ENCODE results near the gene PPP6R1.

DNA sequence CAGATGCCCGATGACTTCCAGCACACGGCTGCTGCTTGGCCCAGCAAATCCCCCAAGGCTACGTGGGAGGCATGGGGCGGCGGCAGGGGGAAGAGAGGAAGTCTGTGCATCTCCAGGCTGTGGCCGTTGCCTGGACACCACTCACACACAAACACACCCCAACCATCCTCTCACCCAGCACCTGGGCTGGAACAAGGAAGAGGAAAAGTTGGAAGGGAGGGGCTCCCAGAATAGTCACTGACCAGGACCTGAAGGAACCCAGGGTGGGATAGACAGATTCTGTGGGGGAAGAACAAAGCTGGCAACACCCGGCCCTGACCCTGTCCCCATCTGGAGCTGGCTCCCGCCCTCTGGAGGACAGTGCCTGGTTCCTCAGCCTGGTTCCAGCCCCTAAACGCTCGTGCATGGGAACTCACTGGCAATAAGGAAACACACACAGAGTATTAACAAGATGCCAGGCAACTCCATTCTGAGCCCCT is 11.2 kb downstream of the PPP6R1 start:
- TF ChIP-seq, protein P1, sequence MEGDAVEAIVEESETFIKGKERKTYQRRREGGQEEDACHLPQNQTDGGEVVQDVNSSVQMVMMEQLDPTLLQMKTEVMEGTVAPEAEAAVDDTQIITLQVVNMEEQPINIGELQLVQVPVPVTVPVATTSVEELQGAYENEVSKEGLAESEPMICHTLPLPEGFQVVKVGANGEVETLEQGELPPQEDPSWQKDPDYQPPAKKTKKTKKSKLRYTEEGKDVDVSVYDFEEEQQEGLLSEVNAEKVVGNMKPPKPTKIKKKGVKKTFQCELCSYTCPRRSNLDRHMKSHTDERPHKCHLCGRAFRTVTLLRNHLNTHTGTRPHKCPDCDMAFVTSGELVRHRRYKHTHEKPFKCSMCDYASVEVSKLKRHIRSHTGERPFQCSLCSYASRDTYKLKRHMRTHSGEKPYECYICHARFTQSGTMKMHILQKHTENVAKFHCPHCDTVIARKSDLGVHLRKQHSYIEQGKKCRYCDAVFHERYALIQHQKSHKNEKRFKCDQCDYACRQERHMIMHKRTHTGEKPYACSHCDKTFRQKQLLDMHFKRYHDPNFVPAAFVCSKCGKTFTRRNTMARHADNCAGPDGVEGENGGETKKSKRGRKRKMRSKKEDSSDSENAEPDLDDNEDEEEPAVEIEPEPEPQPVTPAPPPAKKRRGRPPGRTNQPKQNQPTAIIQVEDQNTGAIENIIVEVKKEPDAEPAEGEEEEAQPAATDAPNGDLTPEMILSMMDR (IDR thresholded peaks at IDR 0.05), result no peak
- TF ChIP-seq TCF7L2 (IDR thresholded peaks at IDR 0.05; ENCODE audit: low read depth, low read length), result no peak
- TF ChIP-seq, protein P2, sequence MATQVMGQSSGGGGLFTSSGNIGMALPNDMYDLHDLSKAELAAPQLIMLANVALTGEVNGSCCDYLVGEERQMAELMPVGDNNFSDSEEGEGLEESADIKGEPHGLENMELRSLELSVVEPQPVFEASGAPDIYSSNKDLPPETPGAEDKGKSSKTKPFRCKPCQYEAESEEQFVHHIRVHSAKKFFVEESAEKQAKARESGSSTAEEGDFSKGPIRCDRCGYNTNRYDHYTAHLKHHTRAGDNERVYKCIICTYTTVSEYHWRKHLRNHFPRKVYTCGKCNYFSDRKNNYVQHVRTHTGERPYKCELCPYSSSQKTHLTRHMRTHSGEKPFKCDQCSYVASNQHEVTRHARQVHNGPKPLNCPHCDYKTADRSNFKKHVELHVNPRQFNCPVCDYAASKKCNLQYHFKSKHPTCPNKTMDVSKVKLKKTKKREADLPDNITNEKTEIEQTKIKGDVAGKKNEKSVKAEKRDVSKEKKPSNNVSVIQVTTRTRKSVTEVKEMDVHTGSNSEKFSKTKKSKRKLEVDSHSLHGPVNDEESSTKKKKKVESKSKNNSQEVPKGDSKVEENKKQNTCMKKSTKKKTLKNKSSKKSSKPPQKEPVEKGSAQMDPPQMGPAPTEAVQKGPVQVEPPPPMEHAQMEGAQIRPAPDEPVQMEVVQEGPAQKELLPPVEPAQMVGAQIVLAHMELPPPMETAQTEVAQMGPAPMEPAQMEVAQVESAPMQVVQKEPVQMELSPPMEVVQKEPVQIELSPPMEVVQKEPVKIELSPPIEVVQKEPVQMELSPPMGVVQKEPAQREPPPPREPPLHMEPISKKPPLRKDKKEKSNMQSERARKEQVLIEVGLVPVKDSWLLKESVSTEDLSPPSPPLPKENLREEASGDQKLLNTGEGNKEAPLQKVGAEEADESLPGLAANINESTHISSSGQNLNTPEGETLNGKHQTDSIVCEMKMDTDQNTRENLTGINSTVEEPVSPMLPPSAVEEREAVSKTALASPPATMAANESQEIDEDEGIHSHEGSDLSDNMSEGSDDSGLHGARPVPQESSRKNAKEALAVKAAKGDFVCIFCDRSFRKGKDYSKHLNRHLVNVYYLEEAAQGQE (IDR thresholded peaks at IDR 0.05; ENCODE audit: insufficient read depth in 1 of 2, low read depth in 2 of 2, low read length in 1 of 2), result no peak

Measured in Panc1 (cell line).